Immature natural killer cell (primary cell): ENCODE measurements around the gene ZNF48. TPM values are rescaled to one million over a fixed set of nuclear protein-coding genes. Genes with fewer than 3 reads are reported as not detected.
"Not testable (repeated sequence)": the region's sequence is repeated elsewhere in the genome, so short reads cannot be mapped to it uniquely, and the experiment has no call there.

Experiments used
- DNase-seq, 3 donors: peaks; one replicate each; pipeline ENCODE4 v3.0.0; 2022; ENCODE audit warnings: mixed read lengths in 1 of 3
- H3K27ac Mint-ChIP-seq, 6 donors: one replicate each; pipeline ENCODE4 v1.8.0; 2020; ENCODE audit warnings: mixed read lengths in 6 of 6, mild to moderate bottlenecking in 5 of 6, inconsistent platforms in 4 of 6, moderate library complexity in 3 of 6
- H3K27me3 Mint-ChIP-seq, 3 donors: one replicate each; pipeline ENCODE4 v1.8.0; 2020 to 2021; ENCODE audit warnings: low read depth in 3 of 3, mild to moderate bottlenecking in 3 of 3, mixed read lengths in 3 of 3, moderate library complexity in 3 of 3, inconsistent platforms in 1 of 3
- H3K36me3 Mint-ChIP-seq, 3 donors: one replicate each; pipeline ENCODE4 v1.8.0; 2020; ENCODE audit warnings: mixed read lengths in 3 of 3, inconsistent platforms in 2 of 3, mild to moderate bottlenecking in 2 of 3
- H3K4me1 Mint-ChIP-seq, 2 donors: one replicate each; pipeline ENCODE4 v1.8.0; 2020; ENCODE audit warnings: inconsistent platforms in 2 of 2, mild to moderate bottlenecking in 2 of 2, mixed read lengths in 2 of 2, moderate library complexity in 1 of 2
- H3K4me3 Mint-ChIP-seq, 5 donors: one replicate each; pipeline ENCODE4 v1.8.0; 2020; ENCODE audit warnings: mild to moderate bottlenecking in 5 of 5, mixed read lengths in 5 of 5, inconsistent platforms in 3 of 5, moderate library complexity in 3 of 5
- H3K9me3 Mint-ChIP-seq, 6 donors: one replicate each; pipeline ENCODE4 v1.8.0; 2020; ENCODE audit warnings: mild to moderate bottlenecking in 6 of 6, mixed read lengths in 6 of 6, inconsistent platforms in 4 of 6, moderate library complexity in 3 of 6
- polyA plus RNA-seq, 3 donors: library from polyadenylated mRNA; unstranded; fragments of 300-500 nt; fragmentation: Illumina TruSeq; gene quantifications; one replicate each; pipeline ENCODE4 v1.2.3, GENCODE V29; 2021

The ZNF48 gene
- polyA plus RNA-seq, 3 donors from 2014 or later = 4.2 to 9.3 (median 5.7) TPM

DNA sequence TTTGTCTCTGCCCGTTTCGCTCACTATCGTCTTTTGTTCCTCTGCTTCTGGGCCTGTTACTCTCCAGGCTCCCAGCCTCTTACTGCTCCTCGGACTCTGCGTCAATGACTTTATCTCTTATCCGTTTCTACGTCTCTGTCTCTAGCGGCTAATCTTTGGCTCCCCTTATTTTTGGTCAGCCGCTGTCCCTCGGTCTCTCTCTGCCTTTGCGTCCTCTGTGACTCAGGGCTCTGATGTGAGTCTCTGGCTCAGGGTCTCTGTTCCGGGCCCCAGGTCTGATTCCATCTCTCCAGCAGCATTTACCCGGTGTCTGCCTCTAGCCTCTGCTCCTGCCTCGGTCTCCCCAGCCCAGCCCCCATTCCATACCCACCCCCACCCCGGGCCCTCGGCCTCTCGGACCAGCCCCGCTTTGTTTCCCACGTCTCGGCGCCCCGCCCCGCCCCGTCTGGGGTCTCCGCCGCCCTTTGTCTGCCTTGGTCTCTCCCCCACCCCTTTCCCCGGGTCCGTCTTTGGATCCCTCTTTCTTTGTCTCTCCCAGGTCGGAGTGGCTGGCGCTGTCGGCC is 547 bp upstream of the ZNF48 start:
- no peaks in the 10 kb centered on the region for H3K9me3 Mint-ChIP-seq
- peaks cover 3 to 10% (median 6%) of the 10 kb centered on the region in 3 donors for H3K27me3 Mint-ChIP-seq
- H3K27ac Mint-ChIP-seq = peak overlapping the region; percentile 10 to 88 (median 54)
- no peak for DNase-seq
- peak overlapping the region; percentile 77 to 89 (median 85) for H3K4me3 Mint-ChIP-seq
- H3K36me3 Mint-ChIP-seq = no peaks in the 10 kb centered on the region
- peaks cover 38 to 42% of the 10 kb centered on the region in 2 donors for H3K4me1 Mint-ChIP-seq

DNA sequence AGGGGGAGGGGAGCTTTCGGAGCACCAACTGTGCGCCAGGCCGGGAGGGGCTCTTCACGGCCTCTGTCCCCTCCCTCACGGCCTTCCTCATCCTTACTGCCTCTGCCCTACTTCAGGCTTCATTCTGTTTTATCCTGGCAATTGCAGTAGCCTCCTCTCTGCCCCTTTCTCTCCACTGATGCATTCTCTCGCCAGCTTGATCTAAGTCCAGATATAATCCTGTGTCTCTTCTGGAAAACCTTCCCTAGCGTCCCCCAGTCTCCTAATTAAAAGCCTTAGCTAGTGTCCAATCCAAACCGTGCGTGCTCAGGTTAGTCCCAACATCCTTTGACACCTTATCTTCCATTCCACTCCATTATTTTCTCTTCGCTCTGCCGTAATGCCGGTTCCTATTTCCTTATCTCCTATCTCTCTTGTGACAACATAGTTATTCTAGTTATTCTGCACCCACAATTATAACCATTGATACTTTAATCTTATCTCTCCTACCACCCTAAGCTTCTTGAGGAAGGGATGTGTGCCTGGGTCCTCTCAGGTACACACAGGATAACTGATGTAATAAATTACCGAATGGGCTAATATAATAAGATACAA is 869 bp downstream of the ZNF48 start:
- peak overlapping the region; percentile 77 to 90 (median 82) for H3K4me3 Mint-ChIP-seq
- peaks cover 51 to 55% of the 10 kb centered on the region in 2 donors for H3K4me1 Mint-ChIP-seq
- H3K27me3 Mint-ChIP-seq = peaks cover 9 to 14% (median 13%) of the 10 kb centered on the region in 3 donors
- H3K27ac Mint-ChIP-seq = peak overlapping the region; percentile 4 to 82 (median 44)
- H3K9me3 Mint-ChIP-seq = no peaks in the 10 kb centered on the region
- DNase-seq = no peak
- no peaks in the 10 kb centered on the region for H3K36me3 Mint-ChIP-seq

DNA sequence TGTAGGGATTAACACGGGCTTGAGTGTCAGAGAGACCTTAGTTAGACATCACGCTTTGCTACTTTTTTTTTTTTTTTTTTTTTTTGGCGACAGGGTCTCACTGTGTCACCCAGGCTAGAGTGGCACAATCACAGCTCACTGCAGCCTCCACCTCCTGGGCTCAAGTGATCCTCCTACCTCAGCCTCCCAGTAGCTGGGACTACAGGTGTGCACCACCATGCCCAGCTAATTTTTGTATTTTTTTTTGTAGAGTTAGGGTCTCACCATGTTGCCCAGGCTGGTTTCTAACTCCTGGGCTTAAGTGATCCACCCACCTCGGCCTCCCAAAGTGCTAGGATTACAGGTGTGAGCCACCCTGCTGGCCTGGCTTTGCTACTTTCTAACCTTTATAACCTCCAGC is 1.4 kb downstream of the ZNF48 start:
- H3K36me3 Mint-ChIP-seq, DNase-seq, H3K9me3 Mint-ChIP-seq: not testable (repeated sequence)
- Mint-ChIP-seq H3K27me3 (peaks cover 11 to 20% (median 13%) of the 10 kb centered on the region in 3 donors), H3K27ac (peak overlapping the region in 4 of 6 donors; percentile 6 to 75 (median 56)), H3K4me1 (peaks cover 56 to 59% of the 10 kb centered on the region in 2 donors), H3K4me3 (peak overlapping the region; percentile 44 to 90 (median 77))

DNA sequence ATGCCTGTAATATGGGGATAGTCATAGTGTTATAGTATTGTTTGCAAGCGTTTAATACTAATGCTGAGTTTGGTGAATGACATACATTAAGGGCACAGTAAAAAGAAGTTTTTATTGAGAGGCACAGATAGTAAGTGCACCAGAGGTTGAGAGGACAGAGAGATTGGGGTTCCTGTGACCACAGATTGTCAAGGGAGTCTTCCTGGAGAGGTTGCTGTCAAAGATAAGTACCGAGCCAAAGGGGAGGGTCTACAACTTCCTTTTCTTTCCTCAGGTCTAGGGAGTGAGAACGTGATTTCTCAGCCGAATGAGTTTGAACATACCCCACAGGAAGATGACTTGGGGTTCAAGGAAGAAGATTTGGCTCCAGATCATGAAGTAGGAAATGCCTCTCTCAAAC is 1.8 kb downstream of the ZNF48 start:
- peaks cover 58 to 62% of the 10 kb centered on the region in 2 donors for H3K4me1 Mint-ChIP-seq

DNA sequence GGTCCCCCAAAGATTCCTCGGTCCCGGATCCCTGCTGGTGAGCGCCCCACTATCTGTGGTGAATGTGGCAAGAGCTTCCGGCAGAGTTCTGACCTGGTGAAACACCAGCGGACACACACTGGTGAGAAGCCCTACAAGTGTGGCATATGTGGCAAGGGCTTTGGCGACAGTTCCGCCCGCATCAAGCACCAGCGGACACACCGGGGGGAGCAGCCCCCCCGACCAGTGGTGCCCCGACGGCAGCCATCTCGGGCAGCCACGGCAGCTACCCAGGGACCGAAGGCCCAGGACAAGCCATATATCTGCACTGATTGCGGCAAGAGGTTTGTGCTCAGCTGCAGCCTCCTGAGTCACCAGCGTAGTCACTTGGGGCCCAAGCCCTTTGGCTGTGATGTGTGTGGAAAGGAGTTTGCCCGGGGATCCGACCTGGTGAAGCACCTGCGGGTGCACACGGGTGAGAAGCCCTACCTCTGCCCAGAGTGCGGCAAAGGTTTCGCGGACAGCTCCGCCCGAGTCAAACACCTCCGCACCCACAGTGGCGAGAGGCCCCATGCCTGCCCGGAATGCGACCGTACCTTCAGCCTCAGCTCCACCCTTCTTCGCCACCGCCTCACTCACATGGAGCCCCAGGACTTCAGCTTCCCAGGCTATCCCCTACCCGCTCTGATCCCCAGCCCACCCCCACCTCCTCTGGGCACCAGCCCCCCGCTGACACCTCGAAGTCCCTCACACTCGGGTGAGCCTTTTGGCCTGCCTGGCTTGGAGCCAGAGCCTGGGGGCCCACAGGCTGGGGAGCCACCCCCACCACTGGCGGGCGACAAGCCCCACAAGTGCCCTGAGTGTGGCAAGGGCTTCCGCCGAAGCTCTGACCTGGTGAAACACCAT is 2.8 kb downstream of the ZNF48 start:
- Mint-ChIP-seq H3K27ac (peak overlapping the region in 2 of 6 donors; percentile 45 to 75), H3K27me3 (peaks cover 12 to 24% (median 13%) of the 10 kb centered on the region in 3 donors), H3K36me3 (no peaks in the 10 kb centered on the region), H3K9me3 (no peaks in the 10 kb centered on the region), H3K4me3 (peak overlapping the region; percentile 15 to 82 (median 45)), H3K4me1 (peaks cover 58 to 62% of the 10 kb centered on the region in 2 donors)
- peak; percentile 56 to 60 (median 60) for DNase-seq

More for the DNA sequence above, 1.8 kb downstream of the ZNF48 start:
- Mint-ChIP-seq H3K27ac (peak overlapping the region; percentile 6 to 81 (median 70)), H3K36me3 (no peaks in the 10 kb centered on the region), H3K27me3 (peaks cover 12 to 20% (median 13%) of the 10 kb centered on the region in 3 donors), H3K9me3 (no peaks in the 10 kb centered on the region), H3K4me3 (peak overlapping the region; percentile 42 to 82 (median 67))
- no peak for DNase-seq

DNA sequence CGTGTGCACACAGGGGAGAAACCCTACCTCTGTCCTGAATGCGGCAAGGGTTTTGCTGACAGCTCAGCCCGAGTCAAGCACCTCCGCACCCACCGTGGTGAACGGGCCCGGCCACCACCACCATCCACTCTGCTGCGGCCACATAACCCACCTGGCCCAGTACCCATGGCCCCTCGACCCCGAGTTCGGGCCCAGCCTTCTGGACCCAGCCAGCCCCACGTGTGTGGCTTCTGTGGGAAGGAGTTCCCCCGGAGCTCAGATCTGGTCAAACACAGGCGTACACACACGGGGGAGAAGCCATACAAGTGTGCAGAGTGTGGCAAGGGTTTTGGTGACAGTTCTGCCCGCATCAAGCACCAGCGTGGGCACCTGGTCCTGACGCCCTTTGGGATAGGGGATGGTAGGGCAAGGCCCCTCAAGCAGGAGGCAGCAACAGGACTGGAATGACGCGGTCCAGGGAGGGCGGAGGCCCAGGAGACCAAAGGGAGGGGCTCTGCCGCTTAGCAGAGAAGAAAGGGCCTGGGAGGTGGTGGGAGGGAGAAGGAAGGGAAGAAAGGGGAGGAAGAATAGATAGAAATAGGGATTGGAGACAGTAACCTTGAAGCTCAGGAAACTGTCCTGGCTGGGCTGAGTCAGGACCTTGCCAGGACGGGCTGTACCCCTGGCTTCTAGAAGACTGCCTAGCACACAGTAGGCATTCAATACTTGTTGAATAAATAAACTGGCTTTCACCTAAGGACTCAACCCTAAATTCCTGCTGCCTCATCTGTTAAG is 3.6 kb downstream of the ZNF48 start:
- Mint-ChIP-seq H3K36me3 (no peaks in the 10 kb centered on the region), H3K9me3 (no peaks in the 10 kb centered on the region), H3K27ac (peak overlapping the region in 1 of 6 donors; percentile 22), H3K4me3 (peak overlapping the region; percentile 35 to 91 (median 85)), H3K27me3 (peaks cover 12 to 26% (median 13%) of the 10 kb centered on the region in 3 donors), H3K4me1 (peaks cover 58 to 62% of the 10 kb centered on the region in 2 donors)
- DNase-seq = no peak

DNA sequence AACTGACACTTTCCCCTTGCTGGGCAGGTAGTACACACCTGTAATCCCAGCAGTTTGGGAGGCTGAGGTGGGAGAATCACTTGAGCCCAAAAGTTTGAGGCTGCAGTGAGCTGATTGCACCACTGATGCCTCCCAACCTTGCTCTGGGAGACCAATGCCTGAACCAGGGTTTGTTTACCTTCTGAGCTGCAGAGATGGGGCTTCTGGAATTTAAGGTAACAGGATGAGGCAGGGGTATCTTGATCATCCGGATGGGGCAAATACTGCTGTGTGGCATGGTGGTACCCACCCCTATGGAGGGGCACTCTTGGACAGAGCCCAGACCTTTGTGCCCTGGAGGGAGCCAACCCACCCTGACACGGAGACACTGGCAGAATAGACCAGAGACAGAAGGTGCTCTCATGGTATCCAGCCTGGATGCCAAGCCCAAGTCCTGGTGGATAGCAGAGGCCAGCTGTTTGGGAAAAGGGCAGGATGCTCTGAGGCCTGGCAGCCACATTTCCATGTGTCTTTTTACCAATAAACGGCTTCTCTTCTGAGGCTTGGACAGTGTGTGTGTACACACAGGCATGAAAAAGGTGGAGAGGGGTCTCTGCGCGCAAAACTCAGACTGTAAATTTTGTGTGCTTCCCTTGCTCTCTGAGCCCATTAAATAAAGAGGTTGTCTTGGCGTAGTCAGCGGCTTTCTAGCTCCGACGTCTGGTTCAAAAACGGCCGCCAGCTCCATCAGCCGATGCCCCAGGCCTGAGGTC is 4.4 kb downstream of the ZNF48 start:
- Mint-ChIP-seq H3K27ac (peak overlapping the region; percentile 73 to 90 (median 80)), H3K36me3 (no peaks in the 10 kb centered on the region), H3K4me1 (peaks cover 56 to 57% of the 10 kb centered on the region in 2 donors), H3K4me3 (peak overlapping the region; percentile 85 to 91 (median 89)), H3K9me3 (no peaks in the 10 kb centered on the region), H3K27me3 (peaks cover 12 to 26% (median 13%) of the 10 kb centered on the region in 3 donors)
- DNase-seq = no peak

DNA sequence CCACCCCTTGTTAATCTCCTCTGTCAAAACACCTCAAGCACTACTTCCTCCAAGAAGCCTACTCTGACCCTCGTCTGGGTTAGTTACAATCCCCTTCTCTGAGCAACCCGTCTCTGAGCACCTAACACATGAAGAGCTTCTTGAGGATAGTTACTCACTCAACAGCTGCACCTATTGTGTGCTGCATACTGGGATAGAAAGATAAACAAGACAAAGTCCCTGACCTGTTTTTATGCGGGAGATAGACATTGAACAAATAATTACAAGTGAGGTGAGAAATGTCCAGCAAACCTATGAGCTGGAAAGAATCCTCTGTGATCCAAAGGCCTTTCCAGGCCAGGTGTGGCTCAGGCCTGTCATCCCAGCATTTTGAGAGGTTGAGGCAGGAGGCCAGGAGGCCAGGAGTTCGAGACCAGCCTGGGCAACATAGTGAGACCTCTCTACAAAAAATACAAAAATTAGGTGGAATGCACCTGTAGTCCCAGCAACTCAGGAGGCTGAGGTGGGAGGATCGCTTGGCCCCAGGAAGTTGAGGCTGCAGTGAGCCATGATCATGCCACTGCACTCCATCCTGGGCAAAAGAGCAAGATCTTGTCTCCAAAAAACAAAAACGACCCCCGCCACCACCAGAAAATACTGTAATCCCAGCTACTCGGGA is 6.7 kb downstream of the ZNF48 start:
- peak overlapping the region in 2 of 6 donors; percentile 40 to 71 for H3K27ac Mint-ChIP-seq
- peak overlapping the region; percentile 63 to 91 (median 85) for H3K4me3 Mint-ChIP-seq
- H3K9me3 Mint-ChIP-seq = no peaks in the 10 kb centered on the region
- H3K4me1 Mint-ChIP-seq = peaks cover 42 to 43% of the 10 kb centered on the region in 2 donors
- DNase-seq = no peak
- peaks cover 8 to 29% (median 13%) of the 10 kb centered on the region in 3 donors for H3K27me3 Mint-ChIP-seq
- H3K36me3 Mint-ChIP-seq = no peaks in the 10 kb centered on the region

DNA sequence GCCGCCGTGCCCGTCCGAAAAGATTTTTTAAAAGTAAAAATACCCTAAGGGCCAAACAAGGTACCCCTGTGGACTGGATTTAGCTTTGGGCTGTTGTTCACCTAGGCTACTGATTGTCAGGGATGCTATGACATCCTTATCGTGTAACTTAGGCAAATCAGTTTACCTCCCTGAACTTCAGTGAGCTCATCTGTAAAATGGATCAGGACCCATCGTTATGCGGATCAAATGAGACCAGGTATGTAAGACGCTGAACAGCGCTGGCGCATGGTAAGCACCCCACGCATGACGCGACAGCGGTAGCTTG is 11.5 kb downstream of the ZNF48 start:
- Mint-ChIP-seq H3K4me1 (peaks cover 22 to 24% of the 10 kb centered on the region in 2 donors), H3K9me3 (no peaks in the 10 kb centered on the region), H3K36me3 (no peaks in the 10 kb centered on the region), H3K27me3 (peaks cover 0 to 12% (median 0%) of the 10 kb centered on the region in 3 donors), H3K27ac (peak overlapping the region; percentile 76 to 94 (median 92)), H3K4me3 (peak overlapping the region; percentile 90 to 99 (median 97))
- no peak for DNase-seq

DNA sequence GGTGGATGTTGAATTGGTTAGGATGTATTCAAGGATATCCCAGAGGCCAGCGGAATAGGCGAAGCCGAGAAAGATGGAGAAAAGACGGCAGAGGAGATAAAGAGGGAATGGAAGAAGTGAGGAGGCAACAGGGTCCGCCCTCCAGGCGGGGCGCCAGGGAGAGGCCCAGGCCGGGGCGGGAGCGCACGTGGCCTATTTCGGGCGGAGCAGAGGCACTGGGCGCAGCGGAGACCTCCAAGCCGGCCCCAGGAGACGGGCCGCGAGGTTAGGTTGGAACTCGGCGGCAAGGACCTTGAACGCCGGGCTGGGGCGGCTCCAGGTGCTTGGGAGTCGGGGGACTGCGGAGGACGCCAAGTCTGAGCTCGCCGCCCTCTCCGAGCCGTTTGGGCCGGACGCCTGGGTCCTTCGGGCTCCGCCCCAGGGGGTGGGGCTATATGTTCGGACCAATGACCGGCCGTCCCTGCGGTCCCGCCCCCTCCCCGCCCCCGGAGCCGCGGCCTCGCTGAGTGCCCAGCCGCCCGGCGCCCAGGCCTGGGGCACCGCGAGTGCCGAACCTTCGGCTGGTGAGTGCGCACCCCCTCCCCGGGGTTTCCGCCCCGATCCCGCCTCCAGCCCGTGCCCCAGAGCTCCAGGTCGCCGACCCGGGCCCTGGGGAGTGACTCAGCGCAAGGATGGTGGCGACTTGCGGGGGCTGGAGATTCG is 12.0 kb downstream of the ZNF48 start, which contains the start of gene ZNF771:
ZNF771 (plus strand) TSS at position 505 of the 702 bp plus-strand sequence. CDS start 448 bp downstream, outside the sequence.
- Mint-ChIP-seq H3K4me1 (peaks cover 21 to 22% of the 10 kb centered on the region in 2 donors), H3K27me3 (peaks cover 0 to 12% (median 0%) of the 10 kb centered on the region in 3 donors), H3K4me3 (peak within 1 kb of the TSS; percentile 90 to 99 (median 97)), H3K36me3 (peaks cover 0 to 3% (median 0%) of the 10 kb centered on the region in 3 donors), H3K9me3 (no peaks in the 10 kb centered on the region), H3K27ac (peak within 1 kb of the TSS; percentile 76 to 94 (median 92))
- peak; percentile 85 to 89 (median 87) for DNase-seq

DNA sequence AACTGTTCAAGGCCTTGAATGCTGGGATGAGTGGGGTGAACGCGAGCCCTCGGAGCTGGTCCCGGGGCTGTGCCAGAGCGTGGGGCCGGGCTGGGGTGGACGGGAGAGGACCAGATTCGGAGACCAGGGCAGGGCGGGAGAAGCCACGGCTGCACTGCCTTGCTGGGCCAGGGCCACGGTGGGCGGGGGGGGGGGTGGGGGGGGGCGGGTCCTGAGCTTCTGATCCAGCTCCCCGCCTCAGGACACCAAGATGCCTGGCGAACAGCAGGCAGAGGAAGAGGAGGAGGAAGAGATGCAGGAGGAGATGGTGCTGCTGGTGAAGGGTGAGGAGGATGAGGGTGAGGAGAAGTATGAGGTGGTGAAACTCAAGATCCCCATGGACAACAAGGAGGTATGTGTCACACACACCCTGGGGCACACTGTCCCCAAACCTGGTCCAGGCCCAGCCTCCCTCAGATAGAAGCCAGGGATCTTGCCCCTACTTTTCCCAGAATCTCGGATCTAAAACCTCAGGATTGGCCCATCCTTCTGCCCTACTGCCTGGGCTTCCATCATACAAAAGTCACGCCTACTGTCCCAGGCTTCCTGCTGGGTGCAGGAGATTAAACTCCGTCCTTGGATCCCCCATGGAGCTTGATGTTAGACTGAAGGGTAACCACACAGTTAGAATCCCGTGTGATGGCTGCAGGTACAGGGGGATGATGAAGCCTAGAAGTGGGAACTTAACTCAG is 12.7 kb downstream of the ZNF48 start:
- Mint-ChIP-seq H3K36me3 (peaks cover 0 to 3% (median 0%) of the 10 kb centered on the region in 3 donors), H3K4me1 (peaks cover 21 to 22% of the 10 kb centered on the region in 2 donors), H3K27me3 (peaks cover 0 to 9% (median 0%) of the 10 kb centered on the region in 3 donors), H3K27ac (peak overlapping the region; percentile 8 to 69 (median 52)), H3K4me3 (peak overlapping the region; percentile 66 to 83 (median 70)), H3K9me3 (no peaks in the 10 kb centered on the region)
- DNase-seq = no peak
